GM21526 (cell line): ENCODE measurements around the gene SCARB1.
"Not testable (repeated sequence)": the region's sequence is repeated elsewhere in the genome, so short reads cannot be mapped to it uniquely, and the experiment has no call there.

Source experiments
- ATAC-seq: cut with Tn5 transposase; IDR thresholded peaks from one replicate; pipeline ENCODE4 v1.9.1; 2021; ENCODE audit warnings: moderate library complexity; ENCODE audit not compliant: unreplicated experiment, low FRiP score

SCARB1 gene

DNA sequence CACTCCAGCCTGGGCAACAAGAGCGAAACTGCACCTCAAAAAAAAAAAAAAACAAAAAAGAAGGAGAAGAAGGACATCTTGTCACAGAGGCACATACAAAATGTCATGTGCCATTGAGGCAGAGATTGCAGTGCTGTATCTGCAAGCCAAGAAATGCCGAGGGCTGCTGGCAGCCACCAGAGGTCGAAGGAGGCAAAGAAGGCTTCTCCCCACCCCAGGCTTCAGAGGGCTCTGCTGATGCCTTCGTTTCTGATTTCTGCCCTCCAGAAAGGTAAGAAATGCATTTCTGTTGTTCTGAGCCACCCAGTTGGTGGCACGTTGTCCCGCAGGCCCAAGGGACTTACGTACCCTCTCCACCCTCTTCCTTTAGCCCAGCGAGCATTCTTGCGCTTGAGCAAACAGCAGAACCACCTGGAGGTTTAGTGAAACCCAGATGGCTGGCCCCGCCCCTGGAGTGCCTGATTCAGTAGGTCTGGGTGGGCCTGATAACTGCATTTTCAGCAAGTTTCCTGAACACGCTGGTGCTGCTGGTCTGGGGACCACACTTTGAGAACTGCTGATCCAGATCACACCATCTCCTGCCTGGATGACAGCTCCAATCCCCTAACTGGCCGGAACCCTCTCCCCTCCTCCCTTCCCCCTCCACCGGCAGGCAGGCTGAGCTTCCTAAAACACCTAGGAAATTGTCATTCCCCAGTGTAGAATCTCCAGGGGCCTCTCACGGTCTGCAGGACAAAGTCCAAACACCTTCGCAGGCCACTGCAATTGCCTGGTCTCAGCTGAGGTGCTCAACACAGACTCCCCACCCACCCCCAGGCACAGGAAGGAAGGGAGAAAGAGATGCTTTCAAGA lies 21.1 kb upstream of the SCARB1 start:
- peak; percentile 89 for ATAC-seq

DNA sequence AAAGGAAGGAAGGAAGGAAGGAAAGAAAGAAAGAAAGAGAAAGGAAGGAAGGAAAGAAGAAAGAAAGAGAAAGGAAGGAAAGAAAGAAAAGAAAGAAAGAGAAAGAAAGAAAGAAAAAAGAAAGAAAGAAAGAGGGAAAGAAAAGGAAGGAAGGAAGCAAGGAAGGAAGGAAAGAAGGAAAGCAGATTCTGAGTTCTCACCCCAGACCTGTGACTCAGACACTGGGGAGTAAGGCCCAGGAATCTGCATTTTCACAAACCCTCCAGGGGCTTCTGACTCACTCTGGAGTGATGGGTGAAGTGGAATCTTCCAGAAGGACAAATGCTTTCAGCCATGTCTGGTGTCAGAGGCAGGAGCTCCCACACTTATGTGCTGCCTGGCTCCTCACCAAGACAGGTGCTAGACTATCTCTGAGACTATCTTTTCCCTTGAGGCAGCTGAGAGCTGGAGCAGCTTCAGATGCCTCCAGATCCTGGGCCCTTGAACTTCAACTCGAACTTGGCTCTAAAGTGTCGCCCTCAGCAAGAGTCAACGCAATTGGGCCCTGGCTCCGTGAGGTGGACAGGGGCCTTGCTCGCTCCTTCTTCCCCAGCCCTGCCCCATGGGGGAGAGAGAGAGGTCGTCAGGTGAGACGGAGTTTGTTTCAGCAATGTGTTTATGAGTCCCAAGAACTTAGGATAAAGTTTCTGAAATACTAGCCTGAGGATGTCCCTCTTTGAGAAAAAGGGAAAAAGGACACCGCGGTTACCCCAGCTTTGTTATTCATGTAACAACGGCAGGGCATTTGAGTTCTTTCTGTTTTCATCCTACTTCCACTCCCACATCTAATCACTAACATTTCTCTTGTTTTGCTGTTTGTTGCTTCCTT lies 19.8 kb upstream of the SCARB1 start:
- no peak for ATAC-seq

DNA sequence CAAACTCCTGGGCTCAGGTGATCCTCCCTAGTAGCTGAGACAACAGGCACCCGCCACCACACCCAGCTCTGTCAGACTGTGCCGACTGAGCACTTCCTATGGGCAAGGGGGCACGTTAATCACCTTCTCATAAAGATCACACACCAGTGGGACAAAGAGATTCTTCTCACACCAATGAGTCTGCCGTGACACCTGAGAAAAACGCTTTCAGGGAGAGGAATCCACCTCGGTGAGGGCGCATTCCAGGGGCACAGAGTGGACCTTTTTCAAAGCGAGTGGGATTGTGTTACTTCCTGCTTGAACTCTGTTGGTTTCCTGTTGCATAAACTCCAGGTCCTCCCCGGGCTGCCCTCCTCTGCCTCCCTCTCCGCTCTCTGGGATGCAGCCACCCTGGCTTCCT lies 17.5 kb upstream of the SCARB1 start:
- no peak for ATAC-seq

DNA sequence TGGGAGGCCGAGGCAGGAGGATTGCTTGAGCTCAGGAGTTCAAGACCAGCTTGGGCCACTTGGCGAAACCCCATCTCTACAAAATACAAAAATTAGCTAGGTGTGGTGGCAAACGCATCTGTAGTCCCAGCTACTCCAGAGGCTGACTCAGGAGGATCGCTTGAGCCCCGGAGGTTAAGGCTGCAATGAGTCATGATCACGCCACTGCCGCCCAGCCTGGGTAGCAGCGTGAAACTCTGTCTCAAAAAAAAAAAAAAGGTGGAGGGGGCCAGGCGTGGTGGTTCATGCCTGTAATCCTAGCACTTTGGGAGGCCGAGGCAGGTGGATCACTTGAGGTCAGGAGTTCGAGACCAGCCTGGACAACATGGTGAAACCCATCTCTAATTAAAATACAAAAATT lies 16.7 kb upstream of the SCARB1 start:
- not testable (repeated sequence) for ATAC-seq

DNA sequence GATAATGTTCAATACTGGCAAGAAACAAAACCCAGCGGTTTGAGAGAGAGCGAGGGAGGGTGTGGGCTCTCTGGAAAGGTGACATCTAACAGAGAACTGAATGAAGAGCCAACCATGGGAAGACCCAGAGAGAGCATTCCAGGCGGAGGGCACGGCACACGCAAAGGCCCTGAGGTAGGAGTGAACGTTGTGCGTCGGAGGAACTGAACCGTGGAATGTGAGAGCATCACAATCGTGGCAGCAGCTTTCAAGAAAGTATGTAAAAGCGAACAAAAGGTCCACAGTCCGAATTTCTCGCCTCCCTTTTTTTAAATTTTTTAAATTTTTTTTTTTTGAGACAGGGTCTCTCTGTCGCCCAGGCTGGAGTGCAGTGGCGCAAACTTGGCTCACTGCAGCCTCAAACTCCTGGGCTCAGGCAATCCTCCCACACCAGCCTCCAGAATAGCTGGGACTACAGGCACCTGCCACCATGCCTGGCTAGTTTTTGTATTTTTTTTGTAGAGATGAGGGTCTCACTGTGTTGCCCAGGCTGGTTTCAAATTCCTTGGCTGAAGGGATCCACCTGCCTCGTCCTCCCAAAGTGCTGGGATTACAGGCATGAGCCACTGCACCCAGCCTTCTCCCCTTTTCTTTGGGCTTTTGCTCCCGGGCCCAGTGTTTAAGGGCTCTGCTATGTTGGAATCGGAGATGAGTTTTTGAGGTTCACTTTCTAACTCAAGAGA lies 15.3 kb upstream of the SCARB1 start:
- no peak for ATAC-seq

DNA sequence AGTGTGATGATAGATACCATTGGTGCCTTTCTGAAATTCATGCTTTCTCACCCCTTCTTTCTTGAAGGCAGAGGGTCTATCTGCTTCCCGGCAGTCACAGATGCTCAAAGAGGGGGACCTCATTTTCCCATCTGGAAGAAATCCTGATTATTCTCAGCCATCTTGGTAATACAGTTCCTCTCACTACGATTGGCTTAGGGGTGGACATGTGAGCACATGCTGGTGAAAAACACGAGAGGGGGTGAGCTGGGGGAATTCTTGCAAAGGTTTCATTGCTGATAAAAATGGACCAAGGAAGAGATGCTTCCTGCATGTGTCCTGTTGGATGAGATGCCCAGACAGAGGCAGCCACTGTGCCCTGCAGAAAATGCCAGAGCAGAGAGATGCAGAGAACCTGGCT lies 13.8 kb upstream of the SCARB1 start:
- ATAC-seq = no peak

DNA sequence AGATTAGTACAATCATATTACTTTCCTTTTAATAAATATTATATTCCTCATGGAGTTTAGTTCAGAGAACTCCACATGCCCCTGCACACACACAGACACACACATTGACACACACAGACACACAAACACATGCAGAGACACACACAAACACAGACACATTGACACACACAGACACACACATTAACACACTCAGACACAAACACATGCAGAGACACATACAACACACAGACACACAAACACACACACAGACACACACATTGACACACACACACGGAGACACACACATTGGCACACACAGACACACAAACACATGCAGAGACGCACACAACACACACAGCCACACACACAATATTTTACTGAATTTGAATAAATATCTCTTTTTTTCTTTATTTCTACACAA lies 12.5 kb upstream of the SCARB1 start:
- ATAC-seq = no peak

DNA sequence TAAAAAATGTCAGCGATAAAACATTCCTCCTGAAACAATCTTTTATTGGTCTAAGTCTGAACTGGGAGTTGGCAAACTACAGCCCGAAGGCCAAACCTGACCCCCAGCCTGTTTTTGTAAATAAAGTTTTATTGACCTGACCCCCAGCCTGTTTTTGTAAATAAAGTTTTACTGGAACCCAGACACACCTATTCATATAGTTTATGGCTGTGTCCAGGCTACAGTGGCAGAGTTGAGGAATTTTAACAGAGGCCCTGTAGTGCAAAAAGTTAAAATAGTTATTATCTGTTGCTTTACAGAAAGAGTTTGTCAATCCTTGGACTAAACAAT lies 12.1 kb upstream of the SCARB1 start:
- no peak for ATAC-seq

DNA sequence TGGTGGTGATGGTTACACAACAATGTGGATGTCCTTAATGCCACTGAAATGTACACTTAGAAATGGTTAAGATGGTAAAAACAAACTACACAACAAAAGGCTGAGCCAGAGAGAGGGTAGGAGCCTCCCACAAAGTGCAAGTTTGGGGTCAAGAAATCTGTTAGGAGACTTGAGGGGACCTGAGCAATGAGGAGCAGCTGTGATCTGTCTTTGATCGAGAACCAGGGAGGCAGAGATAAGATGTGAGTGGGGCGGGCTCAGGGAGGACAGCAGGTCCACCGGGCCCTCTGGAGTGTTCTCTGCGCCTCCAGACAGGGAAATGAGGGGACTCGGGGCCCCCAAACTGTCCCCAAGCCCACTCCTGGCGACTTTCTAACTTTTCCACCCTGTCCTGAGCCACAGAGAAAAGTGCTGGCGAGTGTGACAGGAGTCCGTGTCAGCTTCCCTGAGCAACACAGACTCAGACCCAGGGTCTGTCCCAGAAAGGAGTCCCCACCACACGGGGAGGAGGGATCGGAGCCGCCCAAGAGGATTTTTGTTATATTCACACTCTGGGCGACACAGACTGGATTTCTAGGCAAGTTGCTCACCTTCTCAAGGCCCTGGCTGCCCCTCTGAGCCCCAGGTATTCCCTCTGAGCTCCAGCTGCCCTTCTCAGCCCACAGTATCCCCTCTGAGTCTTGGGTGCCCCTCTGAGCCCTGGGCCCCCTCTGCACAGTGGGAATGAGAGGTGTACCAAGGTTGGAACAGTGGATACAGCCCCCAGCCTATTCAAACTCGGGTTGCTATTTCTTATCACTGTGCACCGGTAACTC lies 11.5 kb upstream of the SCARB1 start:
- no peak for ATAC-seq

DNA sequence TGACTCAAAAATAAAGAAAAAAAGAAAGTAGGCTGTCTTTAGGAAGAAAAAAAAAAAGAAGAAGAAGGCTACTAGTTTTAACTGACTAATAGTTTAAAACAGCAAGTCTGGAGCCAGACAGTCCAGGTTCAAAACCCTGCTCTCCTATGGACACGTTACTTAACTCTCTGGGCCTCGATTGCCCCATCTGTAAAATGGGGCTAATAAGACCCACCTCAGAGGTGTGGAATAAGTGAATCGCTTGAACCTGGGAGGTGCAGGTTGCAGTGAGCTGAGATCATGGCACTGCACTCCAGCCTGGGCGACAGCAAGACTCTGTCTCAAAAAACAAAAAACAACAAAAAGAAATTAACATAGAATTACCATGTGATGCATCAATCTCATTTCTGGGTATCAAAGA lies 10.5 kb upstream of the SCARB1 start:
- no peak for ATAC-seq

DNA sequence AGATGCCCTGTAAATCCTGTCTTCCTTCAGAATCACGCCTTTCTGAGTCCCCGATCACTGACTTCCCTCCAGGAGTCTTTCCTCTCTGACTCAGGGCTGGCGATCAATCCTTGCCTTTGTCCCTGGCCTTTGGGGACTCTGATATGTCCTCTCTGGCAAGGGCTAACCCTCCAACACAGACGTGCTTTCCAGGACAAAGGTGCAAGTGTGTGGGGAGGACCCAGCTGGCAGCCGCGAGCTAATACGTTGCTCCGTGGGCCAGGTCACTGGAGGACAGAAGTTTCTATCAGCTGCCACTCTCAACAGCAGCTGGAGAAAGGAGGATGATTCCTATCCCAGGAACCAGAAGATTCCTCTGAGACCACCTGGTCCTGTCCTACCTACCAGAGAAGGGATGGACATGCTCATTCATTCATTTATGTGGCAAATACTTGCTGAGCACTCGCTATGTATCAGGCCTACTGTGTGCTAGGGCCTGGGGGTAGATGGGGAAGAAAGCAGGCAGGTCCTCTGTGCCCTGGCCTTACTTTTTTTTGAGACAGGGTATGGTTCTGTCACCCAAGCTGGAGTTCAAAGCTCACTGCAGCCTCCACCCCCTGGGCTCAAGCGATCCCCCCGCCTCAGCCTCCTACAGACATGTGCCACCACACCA lies 8.5 kb upstream of the SCARB1 start:
- no peak for ATAC-seq

DNA sequence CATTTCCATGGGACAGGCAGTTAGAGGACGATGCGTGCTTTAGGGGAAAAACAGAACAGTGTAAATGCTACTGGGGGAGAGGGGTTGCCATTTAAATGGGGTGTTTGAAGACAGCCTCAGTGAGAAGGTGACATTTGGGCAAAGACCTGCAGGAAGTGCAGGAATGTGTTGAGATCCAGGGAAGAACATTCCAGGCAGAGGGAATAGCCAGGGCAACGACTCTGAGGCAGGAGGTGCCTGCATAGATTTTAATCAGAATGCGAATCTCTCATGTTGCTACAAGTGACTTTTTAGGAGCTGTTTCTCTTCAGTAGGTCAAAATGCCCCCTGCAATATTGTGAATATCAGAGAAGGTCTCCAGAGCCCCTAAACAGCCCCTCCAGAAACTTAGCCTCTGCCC lies 7.6 kb upstream of the SCARB1 start:
- ATAC-seq = no peak

DNA sequence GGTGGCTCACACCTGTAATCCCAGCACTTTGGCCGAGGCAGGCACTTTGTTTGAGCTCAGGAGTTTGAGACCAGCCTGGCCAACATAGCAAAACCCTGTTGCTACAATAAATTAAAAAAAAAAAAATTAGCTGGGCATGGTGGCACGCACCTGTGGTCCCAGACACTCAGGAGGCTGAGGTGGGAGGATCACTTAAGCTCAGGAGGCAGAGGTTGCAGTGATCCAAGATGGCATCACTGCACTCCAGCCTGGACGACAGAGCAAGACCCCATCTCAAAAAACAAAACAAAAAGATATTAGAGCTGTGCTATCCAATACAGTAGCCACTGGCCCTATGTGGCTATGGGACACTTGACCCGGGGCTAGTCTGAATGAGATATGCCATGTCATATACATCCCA lies 6.9 kb upstream of the SCARB1 start:
- no peak for ATAC-seq

DNA sequence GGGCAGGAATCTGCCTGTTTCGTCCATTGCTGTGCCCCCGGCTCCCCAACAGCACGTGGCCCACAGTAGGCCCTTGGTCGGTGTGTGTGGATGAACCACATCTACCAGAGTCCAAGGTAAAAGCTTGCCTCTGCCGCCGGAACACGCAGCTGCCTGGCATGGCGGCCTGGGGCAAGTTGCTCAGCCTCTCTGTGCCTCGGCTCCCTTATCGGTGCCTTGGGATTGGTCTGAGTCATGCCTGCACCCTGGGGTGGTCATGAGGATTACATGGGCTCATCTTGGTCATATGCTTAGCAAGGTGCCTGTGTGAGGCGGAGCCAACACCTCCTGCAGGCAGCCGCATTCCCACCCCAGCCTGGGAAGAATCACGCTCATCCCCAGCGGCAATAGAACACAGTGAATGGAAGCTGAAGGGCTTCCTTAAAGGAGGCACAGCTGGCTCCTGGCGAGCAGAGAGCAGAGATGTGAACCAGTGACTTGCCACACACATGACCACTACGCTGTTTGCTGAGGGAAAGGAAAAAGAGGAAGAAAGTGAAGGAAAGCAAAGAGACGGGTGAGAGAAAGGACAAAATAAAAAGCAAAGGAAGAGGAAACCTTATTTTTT lies 5.5 kb upstream of the SCARB1 start:
- no peak for ATAC-seq

DNA sequence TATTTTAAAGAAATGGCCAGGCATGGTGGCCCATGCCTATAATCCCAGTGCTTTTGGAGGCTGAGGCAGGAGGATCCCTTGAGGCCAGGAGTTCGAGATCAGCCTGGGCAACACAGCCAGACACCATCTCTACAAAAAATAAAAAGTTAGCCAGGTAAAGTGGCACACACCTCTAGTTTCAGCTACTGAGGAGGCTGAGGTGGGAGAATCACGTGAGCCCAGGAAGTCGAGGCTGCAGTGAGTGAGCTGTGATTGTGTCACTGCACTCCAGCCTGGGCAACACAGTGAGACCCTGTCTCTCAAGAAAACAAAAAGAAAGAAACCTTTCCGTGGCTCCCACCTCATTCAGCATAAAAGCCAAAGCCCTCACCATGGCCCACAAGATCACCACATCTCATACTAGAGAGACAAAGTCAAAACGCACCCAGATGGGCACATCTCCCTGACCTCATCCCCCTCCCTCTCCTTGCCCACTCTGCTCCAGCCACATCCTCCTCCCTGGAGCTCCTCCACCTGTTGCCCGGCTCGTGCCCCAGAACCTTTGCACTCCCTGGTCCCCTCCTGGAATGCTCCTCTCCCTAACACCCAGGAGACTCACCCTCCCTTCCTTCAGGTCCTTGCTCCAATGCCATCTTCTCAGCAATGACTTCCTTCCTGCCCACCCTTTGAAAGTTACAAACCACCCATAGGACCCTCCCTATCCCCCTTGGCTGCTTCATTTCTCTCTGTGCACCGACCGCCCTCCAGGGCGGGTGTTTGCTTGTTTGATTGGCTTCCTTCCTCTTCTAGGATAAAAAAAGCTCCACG lies 4.8 kb upstream of the SCARB1 start:
- ATAC-seq = no peak

DNA sequence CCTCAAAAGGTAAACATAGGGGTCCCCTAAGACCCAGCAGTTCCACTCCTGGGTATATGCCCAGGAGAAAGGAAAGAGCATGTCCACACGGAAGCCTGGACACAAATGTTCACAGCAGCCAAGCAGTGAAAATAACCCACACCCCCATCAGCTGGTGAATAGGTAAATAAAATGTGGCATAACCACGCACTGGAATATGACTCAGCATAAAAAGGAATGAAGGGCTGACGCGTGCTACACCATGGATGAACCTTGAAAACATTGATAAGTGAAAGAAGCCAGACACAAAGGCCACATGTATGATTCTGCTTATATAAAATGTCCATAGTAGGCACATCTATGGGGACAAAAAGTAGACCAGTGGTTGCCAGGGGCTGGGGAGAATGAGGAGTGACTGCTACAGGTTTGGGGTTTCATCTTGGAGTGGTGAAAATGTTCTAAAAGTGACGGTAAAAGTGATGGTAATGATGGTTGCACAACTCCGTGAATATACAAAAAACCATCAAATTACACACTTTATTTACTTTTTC lies 3.8 kb upstream of the SCARB1 start:
- ATAC-seq = no peak

DNA sequence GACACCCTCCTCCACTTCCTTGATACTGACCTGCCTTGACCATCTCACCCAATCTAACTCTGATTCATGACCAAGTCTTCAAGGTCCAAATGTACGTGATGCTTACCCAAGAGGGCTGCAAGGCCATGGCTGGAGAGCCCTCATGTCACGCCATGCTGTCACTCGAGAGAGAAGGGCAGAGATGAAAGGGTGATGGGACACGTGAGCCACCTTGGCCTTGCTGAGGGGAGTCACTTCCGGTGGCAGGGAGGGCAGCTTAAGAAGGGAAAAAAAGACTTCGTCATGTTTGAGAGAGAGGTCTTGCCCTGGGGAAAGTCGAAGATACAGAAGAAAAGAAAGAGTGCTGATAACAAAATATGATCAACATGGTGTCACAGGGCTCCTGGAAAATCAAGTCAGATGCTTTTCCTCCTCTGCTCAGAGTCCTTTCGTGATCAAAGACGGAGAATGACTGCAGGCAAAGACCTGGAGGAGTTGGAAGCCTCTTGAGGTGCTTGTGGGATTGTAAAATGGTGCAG lies 3.3 kb upstream of the SCARB1 start:
- ATAC-seq = no peak

DNA sequence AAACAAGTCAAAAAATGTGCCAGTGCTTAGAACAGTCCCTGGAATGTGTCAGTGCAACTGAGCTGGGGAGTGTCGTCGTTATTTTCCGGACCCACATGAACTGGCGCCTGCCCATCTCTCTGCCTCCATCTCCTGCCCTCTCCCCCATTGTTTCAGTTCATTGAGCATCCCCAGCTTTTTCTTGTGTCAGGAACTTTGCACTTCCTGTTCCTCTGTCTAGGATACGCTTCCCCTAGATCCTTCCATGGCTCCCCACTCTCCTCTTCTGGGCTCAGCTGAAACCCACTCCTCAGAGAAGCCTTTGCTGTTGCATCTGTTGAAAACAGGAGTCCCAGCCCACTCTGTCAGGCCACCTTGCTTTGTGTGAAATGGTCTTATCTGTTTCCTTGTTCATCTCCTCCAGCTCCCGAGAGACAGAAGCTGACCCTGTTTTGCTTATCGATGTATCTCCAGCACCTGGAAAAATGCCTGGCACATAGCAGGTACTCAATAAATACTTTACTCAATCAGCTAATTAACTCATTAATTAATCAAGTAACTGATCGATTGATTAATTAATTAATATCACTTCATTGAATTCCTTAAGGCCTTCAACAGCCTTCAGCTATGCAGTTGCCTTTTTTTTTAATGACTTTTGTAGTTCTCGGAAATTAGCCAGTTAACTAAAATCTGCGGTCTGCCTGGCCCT lies 2.7 kb upstream of the SCARB1 start:
- no peak for ATAC-seq
